HG03432 (cell line): ENCODE measurements around the gene CCDC33.

Experiments used
- ATAC-seq: cut with Tn5 transposase; IDR thresholded peaks from one replicate; pipeline ENCODE4 v1.9.1; 2021; ENCODE audit warnings: mild to moderate bottlenecking, moderate library complexity; ENCODE audit not compliant: unreplicated experiment

CCDC33 gene

DNA sequence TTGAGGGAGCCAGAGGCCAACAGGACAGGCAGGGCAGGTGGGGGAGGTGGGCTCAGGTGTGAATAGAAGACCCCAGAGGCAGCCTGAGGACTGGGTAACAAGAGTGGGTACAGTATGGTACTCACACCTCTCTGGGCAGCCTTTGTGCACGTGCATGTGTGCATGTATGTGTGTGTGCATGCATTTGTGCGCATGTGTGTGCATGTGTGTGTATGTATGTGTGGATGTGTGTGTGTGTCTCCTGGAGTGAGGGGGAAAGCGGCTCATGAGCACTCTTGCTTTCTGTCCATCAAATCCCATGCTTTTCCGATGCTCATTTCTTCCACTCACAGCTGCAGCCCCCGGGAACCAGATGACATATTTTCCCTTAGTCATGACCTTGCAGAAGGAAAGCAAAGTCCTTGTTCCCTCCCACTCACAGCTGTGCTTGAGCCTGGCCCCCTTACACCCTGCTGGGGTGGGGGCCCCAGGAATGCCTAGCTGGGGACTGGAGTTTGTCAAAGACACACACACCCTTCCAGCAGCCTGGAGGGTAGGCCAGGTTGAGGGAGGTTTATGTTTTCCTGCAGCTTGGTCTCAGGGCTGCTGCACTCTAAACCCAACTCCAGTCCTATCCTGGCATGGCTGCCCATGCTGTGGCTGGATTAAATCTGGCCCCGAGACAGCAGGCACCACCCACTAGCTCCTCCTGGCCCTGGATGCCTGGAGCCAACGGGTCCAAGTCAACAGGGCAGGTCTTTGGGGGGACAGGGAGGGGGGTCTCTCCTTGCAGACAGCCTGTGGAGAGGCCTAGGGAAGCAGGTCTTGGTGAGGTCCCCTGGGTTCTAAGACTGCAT lies 22.5 kb downstream of the CCDC33 start:
- no peak for ATAC-seq

DNA sequence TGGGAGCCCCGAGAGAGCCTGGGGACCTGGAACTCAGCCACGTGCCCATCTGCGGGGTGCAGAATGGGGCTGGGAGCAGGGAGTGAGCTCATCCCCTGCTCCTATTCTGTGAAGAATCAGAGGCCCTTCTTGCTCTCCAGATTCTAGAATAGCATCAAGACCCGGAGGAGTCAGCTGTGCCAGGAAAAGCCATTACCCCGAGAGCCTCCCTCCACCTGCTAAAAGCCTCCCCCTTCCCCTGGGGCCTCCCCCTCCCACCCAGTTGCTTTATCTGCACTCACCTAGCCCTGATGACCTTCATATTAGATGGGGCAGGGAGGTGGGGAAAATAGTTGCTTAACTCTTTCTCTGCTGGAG lies 23.1 kb downstream of the CCDC33 start:
- ATAC-seq, result no peak

DNA sequence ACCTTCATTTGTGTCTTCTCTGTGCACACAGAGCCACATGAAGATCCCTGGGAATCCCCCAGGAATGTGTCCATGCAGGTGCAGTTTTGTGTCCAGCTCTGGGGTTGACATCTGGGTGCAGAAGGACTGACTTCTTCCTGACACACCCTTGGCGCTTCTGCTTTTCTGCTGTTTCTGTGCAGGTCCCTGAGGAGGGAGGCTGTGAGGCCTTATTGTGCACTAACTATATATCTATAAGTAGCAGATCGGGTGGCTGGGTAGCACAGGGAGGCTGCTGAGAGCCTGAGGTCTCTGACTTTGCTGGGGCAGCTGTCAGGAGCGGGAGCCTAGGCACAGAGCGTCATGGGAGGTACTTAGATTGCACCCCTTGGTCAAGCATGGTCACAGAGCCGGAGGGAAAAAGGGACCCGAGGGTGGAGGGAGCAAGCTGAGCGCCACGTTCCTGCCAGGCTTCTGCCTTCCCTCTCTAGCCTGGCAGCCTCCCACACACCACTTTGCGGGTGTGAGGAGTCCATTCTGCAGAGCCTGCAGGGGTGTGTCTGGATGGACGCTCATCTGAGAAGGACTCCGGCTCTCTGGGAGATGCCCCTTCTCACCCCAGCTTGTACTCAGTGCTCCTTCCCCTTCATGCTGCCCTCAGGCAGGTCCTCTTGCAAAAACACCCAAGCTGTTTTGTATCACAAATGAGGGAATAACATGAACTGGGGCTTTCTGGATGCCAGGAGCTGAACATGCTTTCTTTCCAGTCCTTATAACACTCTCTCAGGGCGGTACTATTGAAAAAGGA lies 23.9 kb downstream of the CCDC33 start:
- ATAC-seq, result no peak

DNA sequence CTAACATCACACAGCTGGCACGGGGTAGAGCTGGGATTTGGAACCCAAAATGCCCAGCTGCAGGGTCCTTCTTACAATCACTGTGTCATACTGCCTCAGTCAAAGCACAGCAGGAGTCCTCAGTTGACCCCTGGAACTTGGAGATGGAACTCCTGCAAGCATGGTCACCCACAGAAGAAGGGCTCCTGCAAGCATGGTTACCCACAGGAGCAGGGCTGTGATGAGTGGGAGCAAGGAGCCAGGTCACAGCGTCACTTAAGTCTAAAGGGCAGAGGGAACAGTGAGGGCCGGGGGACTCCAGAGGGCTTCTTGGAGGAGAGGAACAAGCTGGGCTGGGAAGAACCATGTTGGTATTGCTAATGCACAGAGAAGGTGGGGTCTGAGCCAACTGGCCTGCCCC lies 24.9 kb downstream of the CCDC33 start:
- no peak for ATAC-seq

DNA sequence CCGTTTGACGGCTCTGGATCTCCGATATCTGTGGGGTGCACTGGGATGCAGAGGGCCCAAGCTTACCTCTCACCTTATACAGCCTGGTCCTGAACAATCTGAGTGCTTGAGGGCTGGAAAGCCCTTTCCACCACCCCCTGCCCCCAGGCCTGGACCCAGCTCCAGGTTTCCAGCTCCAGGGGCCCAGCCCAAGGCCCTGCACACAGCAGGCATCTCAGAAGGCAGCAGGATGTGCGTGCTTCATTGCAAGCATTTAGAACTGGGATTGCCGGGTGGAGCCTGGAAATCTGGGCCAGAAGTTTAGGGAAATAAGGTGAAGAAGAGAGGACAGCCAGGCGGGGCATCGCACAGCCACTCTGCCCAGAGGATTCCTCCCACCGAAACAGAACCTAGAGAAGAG lies 25.6 kb downstream of the CCDC33 start:
- ATAC-seq, result no peak

DNA sequence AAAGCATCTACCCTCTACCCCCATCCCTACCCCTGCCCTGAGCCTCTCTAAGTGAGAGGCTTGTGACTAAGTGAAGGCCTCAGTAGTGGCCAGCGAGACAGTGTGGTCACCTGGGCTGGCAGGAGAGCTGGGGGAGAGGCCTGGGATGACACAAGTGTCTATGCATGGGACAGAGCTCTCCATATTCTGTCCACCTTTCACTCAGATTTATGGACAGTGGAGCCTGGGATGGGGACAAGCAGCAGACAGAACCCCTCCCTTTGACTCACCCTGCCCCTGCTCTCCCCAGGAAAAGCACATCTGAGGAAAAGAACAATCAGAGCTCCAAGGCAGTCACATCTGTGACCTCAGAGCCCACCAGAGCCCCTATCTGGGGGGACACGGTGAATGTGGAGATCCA lies 26.0 kb downstream of the CCDC33 start:
- ATAC-seq, result no peak

DNA sequence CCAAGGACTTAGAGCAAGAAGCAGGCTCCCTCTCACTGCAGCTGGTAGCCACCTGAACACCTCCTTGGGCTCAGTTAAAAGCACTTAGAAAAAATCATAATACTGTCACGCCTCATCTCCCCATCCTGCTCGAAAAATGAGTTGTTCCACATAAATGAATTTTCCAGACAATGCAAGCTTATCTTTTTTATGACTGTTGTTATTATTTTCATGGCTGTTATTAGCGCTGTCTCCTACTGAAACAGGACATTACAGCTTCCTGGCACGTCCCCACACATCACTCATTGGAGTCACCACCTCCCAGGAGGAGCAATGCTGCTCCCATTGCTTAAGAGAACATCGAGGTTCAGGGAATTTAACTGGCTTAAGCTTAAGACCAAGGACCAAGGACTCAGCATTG lies 26.5 kb downstream of the CCDC33 start:
- no peak for ATAC-seq

DNA sequence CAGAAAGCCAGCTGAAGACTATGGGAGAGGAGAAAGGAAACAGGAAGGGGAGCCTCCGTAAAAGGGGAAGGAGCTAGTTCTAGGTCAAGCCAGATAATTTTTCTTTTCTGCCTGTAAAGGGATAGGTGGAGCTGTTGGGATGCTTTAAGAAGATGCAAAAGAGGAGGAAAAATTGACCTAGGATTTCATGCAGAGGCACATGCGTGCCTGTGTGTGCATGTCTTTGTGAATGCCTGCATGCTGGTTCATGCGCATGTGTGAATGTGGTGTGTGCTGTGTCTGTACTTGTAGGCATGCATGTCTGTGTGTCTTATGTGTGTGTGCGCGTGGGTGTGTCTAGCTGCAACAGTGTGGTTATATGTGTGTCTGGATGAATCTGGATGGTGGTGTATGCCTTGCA lies 27.3 kb downstream of the CCDC33 start:
- ATAC-seq, result no peak

DNA sequence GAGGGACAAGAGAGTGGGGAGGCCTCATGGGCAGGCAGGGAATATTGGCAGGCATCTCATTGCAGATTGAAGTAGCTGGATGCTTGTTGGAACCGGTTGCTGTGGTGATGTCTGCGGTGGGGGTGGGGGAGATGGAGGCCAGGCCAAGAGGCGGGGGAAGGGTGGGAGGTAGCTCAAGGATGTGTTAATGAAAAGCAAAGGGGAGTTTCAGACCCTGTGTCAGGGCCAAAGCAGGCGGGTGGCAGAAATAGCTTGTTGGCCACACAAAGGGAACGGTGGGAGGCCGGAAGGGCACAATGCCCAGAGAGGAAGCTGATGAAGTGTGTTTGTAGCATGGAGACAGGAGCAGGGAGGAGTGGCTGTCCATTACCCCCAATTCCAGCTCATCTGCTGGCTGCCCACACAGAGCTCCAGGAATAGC lies 28.0 kb downstream of the CCDC33 start:
- no peak for ATAC-seq

DNA sequence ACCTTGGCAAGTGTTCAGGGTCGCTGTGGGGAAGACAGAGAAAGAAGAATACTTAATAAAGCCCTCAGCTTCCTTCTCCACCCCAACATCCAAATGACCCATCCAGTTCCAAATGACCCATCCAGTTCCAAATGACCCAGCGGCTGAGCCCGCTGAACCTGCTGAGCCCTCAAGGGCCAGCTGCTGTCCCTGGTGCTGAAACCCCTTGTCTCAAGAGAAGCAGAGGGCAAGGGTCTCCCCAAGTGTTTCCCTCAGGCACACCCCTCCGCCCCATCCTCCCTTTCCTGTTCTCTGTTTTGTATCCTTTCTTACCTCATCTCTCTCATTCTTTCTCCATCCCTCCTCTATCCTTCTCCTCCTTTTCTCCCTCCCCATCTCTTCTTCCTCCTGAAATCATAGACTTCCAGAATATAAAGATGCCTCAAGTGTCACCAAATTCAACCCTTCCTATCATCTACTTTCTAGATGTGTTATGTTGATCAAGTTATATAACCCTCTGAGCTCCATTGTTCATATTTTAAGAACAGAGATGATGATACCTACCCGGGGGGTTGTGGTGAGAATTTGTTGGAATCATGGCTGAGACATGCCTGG lies 29.0 kb downstream of the CCDC33 start:
- no peak for ATAC-seq

DNA sequence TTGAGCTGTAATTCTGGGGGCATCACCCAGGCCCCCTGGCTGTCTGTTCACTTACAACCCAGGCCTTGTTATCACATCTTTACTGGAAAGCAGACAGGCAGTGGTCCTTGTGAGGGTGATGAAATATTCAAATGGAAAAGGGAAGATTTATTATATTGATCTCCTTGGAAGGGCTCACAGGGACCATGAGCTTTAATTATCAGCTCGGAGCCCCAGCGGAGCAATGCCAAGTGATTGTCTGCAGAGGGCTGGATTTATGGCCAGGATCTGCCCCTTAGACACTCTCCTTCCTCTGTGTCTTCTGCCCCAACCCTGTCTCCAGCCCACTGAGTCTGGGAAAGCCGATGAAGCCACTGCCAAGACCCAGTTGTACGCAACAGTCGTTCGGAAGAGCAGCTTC lies 31.9 kb downstream of the CCDC33 start:
- no peak for ATAC-seq

DNA sequence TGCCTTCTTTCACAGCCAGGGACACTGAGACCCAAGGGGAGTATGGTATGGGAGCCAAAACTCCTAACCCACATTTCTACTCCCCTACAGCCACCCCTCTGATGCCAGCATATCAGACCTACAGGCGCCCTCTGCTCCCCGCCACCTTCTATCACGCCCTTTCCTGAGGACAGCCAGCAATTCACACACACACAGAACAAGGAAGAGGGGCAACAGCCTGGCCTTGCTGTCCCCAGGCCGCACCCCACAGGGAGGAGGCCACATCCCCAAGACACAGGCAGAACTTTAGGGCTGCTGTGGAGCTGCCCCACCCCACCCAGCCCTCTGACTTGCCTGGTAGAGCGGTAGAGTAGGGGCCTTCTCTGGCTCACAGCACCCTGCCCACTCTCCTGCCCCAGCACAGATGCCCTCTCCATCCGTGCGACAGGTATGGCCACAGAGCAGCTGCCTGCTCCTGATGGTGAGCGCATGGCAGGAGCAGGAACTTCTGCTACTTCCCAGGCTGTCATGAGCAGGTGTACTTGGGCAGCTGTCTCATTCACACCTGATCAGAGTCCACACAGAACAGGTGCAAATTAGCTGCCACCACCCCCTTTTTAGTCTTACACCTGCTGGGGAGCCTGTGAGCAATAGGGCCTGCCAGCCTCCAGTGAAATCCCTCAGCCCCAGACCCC lies 33.4 kb downstream of the CCDC33 start:
- no peak for ATAC-seq

DNA sequence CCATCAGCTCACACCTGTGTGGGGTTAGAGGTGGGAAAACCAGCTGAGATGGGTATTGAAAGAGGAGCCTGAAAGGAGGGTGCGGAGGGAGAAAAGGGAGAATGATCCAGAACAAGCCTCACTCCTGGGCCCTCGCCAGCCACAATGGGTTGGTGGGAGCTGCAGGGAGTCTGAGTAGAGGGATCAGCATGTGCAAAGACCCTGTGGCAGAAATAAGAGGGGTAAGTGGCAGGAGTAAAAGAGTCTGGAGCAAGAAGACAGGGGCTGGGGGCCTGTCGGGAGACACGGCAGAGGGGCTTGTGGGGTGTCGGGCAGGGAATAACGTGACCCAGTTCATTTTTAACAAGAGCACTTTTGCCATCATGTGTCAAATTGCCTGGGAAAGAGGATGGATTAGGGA lies 34.0 kb downstream of the CCDC33 start:
- ATAC-seq, result no peak

DNA sequence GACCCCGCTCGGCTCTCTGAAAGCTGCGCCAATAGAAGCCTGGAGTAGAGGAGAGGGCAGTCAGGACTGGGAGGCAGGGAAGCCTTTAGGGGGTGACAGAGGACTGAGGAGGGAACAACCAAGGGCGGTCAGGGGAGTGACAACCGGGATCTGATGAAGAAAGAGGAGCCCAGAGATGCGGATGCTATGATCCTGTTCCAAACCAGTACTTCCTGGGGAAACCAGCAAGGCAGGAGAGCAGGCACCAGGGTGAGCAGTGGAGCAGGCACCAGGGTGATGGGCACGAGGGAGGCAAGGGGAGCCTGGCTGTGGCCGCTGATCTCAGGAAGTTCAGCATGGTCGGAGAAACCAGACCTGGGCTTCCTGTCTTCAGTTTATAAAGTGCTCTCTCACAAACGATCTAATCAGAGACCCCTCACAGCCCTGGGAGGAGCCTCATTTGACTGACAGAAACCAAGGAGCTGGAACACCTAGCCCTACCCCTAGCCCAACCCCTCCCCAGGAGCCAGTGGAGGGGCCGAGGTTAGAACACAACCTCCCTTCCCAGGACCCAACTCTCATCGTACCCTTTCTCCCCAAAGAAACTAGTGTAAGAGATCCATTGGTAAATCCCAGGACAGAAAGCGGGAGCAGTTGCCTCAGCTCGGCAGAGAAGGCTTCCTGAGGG lies 34.9 kb downstream of the CCDC33 start:
- ATAC-seq, result no peak

DNA sequence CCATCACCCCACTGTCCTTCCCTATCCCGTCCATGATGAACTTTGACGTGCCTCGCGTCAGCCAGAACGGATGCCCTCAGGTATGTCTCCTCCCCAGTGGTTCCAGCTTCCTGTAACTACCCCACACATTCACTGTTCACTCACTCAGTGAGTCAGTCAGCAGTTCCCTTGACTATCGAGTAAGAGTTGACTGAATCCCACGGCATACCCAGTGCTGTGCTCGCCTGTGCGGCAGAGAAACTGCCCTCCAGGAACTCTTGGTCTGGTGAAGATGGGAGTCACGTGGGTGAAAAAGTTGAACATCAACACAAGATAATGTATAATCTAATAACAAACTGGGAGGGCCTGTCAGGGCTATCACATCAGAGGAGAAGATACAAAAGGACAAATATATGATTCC lies 36.7 kb downstream of the CCDC33 start:
- no peak for ATAC-seq

DNA sequence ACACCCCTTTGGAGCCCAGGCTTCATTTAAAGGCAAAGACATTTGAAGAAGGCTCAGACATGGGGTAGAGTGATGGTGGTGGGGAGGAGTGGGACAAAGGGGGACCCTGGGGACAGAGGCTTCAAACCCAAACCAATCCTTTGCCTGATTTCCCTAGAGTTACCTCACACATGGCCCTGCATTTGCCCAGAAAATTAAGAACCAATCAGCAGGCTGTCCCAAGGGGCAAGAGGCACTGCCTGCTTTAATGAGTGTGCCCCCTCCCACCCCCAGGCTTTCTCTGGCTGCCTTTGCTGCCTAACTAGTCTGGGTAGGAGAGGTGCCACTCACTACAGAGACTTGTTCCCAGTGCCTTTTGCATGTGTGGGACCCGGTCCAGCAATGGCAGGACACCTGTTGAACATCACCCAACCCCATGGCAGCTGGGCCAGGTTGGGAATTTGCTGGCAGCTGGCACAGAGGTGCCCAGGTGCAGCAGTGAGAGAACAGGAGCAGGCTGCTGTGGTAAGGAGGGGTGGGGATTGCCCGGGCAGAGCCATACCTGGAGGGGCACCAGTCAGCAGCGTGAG lies 38.4 kb downstream of the CCDC33 start:
- ATAC-seq, result no peak

DNA sequence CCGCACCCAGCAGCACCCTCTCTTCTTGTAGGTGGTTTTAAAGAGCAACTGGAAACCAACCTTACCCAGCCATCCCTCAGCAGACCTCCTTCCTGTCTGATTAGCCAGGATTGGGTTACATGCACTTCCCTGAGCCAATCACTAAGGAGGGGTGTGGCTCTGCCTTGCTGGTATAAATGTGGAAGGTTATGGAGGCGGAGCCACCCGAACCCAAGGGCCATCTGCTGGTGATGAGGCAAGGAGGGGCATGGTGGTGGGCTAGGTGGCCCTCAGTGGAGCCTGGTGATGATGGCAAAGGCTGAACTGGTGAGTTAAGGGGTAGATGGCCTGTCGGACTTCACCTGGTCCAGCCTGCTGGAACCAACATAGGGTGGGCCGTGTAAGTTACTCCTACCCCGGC lies 39.8 kb downstream of the CCDC33 start:
- ATAC-seq, result no peak

DNA sequence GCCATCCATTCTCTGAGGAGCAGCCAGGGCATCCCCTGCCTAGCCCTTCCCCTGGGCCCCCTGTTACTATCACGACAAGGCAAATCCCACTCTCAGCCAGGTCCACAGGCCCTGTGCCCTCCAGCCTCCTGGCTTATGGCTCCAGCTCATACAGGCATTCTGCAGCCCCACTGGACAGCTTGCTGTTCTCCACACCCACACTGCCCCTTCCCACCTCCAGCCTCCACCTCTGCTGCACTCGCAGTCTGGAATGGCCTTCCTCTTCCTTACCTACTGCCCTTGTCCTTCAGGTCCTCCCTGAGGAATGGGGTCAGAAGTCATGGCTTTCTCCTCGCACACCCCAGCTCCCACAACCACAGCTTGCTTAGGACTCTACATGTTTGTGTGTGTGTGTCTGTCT lies 40.4 kb downstream of the CCDC33 start:
- no peak for ATAC-seq

DNA sequence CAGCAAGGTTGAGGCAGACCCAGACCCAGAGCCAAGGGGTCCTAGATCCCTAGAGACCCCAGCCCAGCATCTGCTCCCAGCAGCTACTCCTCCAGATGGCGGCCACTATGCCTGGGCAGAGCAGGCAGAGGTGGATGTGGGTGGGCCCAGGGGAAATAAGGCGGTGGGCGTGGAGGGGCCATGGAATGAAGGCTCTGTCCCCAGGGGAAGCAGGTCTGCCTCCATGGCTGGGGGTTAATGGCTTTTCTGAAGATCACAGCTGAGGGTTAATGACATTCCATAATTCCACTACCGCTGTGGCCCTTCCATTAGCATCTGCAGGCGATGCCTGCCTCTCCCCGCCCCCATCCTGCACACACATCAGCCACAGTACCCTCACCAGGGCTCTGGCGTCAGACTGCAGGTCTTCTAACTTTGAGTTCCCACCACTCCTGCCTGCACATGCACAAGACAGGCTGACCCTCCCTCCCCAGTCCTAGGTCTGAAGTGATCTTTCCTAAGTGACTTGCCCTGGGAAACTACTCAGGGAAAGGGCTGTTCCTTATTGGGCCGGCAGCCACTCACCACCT lies 41.2 kb downstream of the CCDC33 start:
- no peak for ATAC-seq

DNA sequence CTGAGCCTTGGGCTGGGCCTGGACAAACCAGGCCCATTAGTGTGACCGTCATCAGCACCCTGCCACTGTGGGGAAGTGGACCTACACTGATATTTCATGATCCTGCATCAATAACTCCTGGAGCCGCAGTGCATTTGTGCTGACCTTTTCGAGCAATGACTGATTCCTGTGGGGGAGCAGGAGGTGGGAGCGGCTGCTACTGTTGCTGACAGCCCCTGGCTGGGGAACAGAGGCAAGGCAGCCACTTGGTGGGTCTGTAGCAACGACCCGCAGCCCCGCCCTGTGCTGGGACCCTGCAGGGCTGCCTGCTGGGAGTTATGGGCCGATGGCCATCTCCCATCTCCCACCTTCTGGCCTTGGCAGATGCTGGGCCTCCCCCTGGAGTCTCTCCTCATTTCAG lies 42.1 kb downstream of the CCDC33 start:
- no peak for ATAC-seq
